ENCODE measurements around the gene SLC8A3.

SLC8A3 gene

DNA sequence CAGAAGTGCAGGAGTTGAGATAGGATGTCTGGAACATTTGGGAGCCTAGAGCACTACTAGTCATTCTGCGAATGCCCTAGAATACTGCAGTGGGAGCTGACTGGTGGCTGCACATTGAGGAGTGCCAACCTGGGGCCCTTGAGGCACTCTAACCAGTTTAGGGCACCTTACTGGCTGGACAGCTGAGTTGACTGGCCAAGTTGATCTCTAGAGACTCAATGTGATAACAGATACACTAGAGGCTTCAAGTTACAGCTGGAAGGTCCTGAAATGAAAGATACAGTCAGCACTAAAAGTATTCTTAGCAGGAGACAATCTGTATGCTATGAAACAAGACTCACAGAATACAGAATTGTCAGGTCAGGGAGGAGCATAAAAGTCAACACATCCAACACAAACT, 8.0 kb downstream of the SLC8A3 start:
- no peak for DNase-seq (ENCODE audit: low read depth in 2 of 2, low spot score in 1 of 2)

DNA sequence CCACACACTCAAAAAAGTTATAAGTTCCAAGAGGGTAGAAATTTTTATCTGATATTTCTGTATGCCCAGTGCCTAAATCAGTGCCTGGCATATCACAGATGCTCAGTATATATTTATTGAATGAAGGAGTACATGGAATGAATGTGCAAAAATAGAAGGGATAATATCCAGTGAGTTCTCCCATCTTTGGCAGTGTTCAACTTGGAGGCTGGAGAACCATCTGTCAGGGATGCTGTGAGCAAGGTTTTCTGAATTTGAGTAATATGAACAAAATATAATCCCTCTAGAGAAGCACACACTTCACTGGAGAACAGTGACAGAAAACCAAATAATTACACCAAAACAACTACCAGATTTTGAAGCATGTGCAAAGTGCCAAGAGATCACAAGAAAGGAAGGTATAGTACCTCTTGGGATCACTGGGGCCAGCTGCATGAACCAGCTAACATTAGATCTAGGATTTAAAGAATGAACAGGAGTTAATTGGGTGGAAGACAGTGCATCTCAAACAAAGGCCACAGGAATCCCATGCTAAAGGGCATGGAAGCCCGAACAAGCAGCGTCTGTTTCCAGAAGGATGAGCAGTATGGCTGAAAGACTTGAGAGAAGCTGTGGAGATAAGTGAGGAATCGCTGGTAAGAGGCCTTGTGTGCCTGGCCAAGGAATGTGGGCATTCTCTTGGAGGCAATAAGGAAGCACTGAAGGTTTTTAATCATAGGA, 11.5 kb downstream of the SLC8A3 start:
- DNase-seq (ENCODE audit: low read depth in 2 of 2, low spot score in 1 of 2) = no peak

DNA sequence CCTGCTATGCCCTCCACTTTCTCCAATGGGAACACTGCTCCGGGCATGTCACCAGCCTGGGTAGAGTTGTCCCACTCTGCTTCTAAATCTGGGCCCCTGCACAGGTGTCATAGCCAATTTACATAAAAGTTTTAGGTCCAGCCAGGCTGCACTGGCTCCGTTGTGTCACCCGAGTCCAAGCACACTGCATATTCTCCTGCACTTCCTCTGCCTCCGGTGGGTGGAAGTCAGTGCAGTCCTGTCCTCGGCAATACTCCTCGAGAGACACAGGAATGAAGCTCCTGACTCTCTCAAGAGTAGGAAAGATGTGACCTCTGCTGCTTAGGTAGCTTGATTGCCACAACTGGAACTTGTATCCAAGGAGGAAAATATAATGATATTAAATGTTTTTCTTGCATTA, 15.2 kb downstream of the SLC8A3 start:
- DNase-seq (ENCODE audit: low read depth in 2 of 2, low spot score in 1 of 2) = no peak

DNA sequence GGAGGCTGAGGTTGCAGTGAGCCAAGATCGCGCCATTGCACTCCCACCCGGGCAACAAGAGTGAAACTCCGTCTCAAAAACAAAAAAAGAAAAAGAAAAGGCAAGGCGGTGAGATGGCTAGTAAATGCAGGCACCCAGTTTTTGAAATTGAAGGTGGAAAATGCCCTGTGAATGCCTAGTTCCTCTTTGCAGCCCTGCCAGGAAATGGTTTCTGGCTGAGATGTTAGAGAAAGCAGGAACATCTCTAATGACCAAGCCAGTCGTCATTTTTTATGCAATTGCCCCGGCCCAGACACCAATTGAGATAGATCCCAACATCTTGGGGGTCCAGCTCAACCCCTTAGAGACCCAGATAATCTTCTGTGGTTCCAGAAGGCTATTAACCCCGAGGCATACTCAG, 17.0 kb downstream of the SLC8A3 start:
- no peak for DNase-seq (ENCODE audit: low read depth in 2 of 2, low spot score in 1 of 2)

DNA sequence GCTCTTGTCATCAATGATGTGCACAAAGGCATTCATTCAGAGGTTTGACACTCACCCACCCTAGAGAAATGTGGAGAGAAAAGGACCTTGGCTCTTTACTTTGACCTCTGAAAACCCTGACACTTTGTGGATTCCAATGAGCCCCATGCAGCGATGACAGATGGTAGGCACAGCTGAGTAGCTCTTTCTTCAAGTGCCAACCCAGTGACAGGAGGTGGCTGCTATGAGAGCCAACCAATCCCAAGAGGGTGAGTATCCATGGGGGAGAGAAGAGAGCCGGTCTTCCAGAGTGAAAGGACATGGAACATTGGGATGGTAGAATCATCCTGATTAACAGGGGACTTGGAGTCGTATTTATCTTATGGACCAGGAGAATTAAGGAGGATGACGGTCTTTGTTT, 17.8 kb downstream of the SLC8A3 start:
- DNase-seq (ENCODE audit: low read depth in 2 of 2, low spot score in 1 of 2) = no peak

DNA sequence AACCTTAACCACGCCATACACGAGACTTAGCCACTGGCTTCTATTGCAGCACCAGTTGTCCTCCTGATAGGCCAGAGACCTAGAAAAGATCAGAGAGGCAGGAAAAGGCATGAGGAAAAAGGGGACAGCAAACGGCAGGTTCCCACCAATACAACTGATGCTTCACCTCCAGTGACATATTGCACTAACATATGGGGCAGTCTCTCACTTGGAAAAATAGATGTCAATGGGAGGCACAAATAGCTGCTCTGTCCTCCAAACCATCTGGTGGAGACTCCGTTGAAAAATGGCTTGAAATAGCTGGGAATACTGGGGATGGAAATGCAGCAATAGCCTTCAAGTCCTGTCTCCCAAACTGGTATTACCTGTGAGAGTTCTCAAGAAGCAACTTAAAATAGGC, 20.3 kb downstream of the SLC8A3 start:
- DNase-seq (ENCODE audit: low read depth in 2 of 2, low spot score in 1 of 2) = no peak

DNA sequence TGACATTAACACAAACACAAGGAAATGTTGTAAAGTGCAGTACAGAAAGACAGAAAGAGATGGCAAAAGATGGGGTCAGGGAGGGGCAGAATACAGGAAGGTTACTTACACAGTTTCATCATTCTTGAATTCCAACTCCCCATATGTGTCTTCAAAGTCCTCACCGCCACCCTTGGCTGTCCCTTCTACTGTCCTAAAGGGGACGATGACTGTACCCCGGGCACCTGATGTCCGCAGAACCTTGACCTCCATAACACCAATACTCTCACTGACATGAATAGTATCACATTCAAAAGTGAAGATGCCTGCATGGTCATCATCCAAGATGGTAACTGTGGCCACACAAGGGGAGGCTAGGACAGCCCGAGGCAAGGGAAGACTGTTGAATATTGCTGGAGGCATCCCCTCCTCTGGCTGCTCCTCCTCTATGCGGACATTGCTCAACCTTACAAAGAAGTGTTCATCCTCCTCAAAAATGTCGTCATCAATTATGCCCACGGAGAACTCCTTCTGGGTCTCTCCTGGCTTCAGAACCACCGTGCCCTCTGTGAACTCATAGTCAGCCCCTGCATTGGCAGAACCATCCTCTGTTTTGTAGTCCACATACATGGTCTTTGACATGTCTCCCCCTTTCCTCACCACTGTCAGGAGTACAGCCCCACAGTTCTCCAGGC, 22.1 kb downstream of the SLC8A3 start:
- DNase-seq (ENCODE audit: low read depth in 2 of 2, low spot score in 1 of 2) = no peak

DNA sequence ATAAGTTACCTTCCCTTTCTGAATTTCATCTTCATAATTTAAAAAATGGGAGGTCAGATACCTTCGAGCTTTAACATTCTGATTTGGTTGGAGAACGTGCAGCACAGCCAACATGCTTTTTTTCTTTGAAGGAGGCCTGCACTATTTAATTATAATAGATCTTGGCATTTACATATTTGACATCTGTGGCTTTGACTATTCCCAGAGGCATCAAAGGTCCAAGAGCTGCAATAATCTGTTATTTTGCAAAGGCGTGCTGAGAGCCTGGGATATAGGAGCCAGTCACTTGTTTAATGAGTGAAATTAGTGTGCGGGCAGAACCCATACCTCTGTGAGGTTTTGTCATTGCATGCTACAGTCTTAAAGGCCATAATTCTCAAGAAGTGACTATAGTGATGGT, 26.4 kb downstream of the SLC8A3 start:
- no peak for DNase-seq (ENCODE audit: low read depth in 2 of 2, low spot score in 1 of 2)

DNA sequence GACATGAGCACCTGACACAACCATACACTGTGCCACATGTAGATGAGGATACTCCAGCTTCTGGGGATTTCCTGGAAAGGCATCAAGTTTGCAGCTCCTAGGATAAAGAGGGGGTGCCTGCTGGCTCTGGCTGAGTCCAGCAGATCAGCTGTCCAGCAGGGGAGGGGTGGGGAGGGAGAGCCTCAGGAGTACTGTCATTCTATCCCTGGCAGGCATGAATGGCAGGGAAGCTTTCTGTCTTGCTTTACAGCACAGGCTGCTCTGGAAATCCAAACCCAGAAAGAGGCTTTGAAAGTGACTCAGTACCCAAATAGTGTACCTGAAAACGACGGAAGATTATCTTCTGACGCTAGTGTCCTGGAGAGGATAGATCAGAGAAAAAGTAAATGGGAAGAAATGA, 32.2 kb downstream of the SLC8A3 start:
- no peak for DNase-seq (ENCODE audit: low read depth in 2 of 2, low spot score in 1 of 2)

DNA sequence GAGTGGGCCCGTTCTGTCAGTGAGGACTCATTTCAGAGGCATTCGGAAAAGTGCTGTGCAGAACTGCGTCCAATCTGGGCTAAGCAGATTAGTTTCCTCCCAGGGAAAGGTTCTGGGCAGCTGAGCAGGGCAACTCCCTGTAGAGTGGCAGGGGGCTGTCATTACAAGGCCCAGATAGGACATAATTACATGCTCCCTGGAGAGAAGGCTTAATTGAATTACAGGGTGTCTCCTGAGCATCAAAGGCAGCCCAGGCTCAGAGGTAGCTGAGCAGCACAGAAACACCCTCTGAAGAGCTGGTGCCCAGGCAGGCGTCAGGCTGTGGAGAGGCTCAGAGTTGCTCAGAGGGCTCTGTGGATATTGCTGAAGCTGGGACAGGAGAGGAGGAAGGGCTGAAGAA, 36.0 kb downstream of the SLC8A3 start:
- no peak for DNase-seq (ENCODE audit: low read depth in 2 of 2, low spot score in 1 of 2)

DNA sequence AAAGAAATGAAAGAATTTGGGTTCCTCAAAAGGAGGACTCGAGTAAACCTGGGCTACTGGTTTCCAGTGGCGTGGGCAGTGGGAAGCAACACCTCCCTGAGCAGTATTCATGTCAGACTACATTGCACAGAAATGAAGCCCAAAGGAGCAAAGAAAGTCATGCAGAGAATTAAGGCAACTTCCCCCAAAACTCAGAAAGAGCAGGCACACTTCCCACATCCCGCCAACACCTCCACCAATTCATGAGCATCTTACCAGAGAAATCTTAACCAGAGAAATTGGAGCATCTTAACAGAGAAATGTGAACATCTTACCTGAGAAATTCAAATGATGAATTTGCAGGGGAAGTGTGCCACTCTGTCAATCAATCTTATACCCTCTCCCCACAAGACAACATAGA, 36.7 kb downstream of the SLC8A3 start:
- DNase-seq (ENCODE audit: low read depth in 2 of 2, low spot score in 1 of 2) = no peak

DNA sequence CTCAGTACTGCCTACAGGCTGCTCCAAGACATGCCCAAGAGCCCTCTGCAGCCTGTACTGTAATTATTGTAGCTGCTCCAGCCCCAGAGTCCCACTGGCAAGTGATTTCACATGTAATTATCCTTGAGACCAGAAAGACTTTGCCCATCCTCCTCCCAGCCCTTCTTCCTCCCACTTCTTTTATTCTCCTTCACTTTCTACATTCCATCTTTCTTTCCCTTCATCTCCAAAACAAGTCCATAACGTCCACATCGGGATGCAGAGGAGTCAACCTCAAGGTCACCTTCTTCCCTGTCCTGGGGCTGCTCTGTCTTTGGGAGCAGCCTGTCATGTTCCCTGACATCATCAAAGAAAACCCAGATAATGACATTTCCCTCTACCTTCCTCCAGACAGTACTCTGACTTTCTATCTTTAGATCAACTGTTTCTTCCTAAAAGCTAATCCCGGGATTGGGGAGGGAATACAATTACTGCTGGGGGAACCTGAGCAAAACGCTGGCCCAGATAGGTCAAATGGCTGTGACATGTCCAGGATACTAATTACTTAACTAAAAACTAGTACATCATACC, 39.1 kb downstream of the SLC8A3 start:
- no peak for DNase-seq (ENCODE audit: low read depth in 2 of 2, low spot score in 1 of 2)

DNA sequence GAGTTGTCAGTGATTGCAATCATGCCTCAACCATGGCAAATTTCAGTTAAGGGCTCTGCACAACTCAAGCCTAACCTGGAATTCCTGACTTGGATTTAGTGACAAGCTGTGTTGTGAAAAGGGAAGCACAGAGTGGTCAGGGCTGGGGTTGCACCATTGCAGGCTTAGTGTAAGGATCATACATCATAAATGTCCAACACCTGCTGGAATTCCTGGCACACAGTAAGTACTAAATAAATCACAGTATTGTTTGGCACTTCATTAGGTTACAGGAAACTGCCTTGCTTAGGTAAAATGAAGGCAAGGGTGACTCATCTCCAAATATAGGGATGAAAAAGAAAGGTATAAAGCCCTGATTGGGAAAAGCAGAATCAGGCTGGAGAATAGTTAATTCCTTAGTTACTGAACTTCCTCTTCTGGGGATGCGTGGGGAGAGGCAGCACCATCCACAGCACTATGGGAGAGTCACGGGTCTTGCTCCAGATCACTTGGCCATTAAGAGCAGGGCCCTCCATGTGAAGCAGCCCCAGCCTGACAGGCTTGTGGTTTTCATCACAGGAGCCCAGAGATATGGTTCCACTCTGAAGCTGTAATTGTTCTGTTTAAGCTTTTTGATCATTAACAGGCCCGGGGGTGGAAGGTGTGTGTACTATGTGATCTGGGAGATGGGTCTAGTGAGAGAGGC, 39.7 kb downstream of the SLC8A3 start:
- no peak for DNase-seq (ENCODE audit: low read depth in 2 of 2, low spot score in 1 of 2)

DNA sequence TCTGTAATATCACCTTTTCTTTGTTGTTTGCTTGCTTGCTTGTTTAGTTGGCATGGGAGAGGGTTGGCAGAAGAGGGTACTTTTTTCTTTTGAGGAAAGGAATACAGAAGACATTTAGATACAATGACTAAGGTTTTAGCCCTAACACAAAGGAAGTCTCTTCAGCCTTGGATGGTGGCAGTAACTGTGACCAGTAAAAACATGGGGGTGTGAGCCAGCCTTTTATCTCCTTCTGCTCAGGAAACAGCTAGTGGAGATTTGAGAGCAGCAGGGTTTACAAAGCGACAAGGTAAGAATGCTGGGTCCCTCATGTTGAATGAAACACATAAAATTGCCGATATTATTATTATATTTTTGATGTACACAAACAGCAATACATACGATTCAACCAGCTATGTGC, 40.4 kb downstream of the SLC8A3 start:
- no peak for DNase-seq (ENCODE audit: low read depth in 2 of 2, low spot score in 1 of 2)

DNA sequence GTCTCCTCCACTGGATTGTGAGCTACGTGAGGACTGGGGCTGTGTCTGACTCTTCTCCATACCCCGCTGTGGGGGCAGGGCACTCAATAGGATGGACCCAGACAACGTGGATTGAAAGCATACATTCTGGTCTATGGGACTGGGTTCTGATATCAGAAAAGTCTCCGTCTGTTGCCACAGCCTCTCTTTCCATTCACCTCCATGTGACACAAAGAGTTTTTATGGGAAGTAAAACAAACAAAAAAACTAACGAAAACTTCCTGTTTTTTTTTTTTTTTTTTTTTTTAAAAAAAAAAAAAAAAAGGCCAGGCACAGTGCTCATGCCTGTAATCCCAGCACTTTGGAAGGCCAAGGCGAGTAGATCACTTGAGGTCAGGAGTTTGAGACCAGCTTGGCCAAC, 44.7 kb downstream of the SLC8A3 start:
- DNase-seq (ENCODE audit: low read depth in 2 of 2, low spot score in 1 of 2) = no peak

DNA sequence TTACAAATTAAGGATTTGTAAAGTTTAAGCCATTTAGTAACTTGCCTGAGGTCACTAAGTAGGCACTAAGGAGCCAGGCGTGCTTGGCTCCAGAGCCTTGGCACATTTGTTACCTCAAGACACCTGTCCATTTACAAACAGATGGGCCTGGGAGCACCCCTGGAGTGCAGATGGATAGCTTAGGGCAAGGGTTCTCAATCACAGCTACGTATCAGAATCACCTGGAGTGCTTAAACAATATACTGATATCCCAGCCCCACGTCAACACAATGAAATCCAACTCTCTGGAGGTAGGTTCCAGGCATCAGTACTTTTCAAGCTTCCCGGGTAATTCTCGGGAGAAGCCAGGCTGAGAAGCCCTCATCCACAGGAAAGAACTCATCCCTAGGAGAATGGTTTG, 45.4 kb downstream of the SLC8A3 start:
- DNase-seq (ENCODE audit: low read depth in 2 of 2, low spot score in 1 of 2) = no peak

DNA sequence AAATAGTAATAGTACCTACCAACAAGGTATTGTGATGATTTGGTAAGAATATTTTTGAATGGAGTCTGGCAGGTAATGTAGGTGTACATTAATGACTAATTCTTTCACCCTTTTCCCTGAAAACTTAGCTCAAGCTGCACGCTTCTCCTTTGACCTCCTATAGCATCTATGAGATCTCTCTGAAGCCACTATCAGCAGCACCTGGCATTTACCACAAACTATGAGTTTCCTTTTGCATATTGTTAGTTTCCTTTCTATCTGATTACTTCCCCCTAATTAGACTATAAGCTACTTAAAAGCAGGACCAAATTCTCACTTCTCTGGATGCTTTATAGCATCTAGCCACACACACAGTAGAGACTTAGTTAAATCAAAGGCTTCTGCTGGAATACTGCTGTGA, 48.1 kb downstream of the SLC8A3 start:
- no peak for DNase-seq (ENCODE audit: low read depth in 2 of 2, low spot score in 1 of 2)

DNA sequence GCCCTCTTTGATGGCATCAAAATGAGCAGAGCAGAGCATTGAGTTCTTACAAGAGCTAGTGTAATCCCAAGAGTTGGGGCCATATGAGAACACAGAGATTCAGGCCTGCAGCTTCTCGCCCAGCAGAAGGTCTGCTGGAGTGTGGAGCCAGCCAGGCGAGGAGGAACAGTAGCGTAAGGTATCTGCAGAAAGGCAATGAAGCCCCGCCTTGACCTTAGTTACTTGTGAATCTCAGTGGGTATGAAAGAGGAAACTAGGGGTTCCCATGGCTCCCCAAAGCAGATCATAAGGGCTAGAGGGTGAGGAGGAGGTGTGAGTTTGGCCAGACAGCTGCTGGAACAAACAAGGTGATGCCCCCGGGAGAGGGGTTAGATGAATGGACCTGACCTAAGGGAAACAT, 49.4 kb downstream of the SLC8A3 start:
- no peak for DNase-seq (ENCODE audit: low read depth in 2 of 2, low spot score in 1 of 2)

DNA sequence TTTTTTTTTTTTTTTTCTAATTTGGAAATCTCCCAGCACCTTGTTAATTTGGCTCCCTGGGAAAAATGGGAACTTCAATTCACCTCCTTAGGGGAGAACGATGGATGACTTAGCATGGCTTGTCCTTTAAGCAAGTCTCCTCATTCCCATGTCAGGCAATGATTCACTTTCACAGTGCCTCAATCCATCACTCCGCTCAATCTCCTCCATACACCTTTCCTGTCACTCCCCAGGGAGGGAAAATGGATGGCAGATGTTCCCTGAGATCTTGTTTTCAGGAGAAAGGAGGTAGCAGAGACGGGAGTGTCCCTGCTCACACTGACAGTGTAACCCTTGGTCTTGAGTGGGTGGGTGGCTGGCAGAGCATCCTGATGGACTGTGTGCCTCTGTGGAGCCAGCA, 51.0 kb downstream of the SLC8A3 start:
- no peak for DNase-seq (ENCODE audit: low read depth in 2 of 2, low spot score in 1 of 2)

DNA sequence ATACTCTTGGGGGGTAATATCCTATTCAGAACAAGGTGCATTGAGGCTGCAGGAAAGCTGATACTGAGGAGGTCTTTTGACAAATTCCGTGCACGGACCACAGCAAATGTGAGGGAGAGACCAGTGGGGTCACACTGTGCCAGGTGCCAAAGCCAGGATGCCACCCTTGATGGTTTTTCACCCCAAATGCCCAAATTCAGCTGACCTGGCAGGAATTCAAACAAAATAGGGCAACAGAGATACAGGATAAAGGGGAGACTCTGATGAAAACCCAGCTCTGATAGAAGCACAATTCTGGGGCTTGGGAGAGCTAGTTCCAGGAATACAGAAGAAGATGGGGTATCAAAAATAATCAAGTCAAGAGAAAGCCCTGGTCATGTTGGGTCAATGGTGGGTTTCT, 55.3 kb downstream of the SLC8A3 start:
- DNase-seq (ENCODE audit: low read depth in 2 of 2, low spot score in 1 of 2) = no peak

DNA sequence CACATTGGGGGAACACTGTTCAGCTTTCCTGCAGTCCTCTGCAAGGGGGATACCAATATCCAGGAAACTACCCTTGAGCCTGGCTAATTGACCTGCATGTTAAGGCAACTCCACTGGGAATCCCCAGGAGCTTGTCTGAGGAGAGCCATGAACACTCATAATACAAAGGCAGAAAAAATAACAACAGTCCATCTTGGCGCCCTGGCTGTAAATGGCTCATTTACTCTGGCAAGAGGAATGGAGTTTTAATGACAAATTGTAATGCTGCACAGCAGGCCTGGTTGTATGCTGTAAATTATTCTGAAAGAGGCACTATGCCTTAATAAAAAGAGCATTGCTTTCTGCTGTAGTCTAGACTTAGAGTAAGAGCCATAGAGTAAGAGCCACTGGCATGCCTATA, 58.3 kb downstream of the SLC8A3 start:
- DNase-seq (ENCODE audit: low read depth in 2 of 2, low spot score in 1 of 2) = no peak

DNA sequence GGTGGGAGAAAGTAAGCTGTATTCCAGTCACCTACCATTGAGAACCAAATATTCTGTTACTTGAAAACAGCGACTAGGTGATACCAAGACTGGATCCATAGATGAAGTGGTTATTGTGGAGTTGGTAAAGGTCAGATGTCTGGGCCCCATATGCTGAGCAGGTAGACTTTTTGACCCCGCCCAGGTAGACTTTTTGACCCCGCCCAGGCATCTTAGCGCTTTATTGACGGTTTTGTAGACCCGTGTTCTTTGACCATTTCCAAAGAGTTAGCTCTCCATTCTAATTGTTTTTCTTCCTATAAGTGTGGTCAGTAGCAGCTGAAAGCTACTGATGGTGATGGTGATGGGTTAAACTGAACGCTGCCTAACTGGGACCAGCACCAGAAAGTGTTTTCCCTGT, 61.6 kb downstream of the SLC8A3 start:
- no peak for DNase-seq (ENCODE audit: low read depth in 2 of 2, low spot score in 1 of 2)

Measured in stimulated activated CD8-positive, alpha-beta memory T cell treated with anti-CD3 and anti-CD28 coated beads, Interleukin-4, amount 100 ng/mL, for 1 hour (primary cell).